Fibroblast of gingiva (primary cell): ENCODE results near the gene ABCB1.

Experiments used
- DNase-seq: peaks from one replicate; pipeline ENCODE4 v3.0.0-alpha.2; 2011; ENCODE audit warnings: low read depth

The ABCB1 gene

DNA sequence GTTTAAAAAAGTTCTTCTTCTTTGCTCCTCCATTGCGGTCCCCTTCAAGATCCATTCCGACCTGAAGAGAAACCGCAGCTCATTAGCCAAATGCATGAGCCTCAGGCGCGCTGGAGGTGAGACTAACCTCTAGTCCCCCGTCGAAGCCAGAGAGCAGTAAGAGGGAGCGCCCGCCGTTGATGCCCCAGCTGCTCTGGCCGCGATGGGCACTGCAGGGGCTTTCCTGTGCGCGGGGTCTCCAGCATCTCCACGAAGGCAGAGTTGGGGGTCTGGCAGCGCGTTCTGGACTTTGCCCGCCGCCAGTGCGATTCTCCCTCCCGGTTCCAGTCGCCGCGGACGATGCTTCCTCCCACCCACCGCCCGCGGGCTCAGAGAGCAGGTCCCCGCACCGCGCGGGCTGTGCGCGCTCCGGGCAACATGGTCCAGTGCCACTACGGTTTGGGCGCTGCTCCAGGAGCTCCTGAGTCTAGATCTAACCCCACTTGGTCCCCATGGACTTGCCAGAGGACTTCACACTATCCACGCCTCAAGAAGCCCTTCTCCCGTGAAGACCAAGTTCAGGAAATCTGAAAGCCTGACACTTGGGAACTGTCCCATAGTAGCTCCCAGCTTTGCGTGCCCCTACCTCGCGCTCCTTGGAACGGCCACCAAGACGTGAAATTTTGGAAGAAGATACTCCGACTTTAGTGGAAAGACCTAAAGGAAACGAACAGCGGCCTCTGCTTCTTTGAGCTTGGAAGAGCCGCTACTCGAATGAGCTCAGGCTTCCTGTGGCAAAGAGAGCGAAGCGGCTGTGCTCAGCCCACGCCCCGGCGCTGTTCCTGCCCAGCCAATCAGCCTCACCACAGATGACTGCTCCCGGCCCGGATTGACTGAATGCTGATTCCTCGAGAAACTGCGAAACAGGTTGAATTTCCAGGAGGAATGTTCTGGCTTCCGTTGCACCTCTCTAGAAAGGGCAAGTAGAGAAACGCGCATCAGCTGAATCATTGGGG lies at the start of gene ABCB1:
Gene ABCB1, minus strand, starts transcription at position 755 of the 995 bp plus-strand sequence. Its CDS starts 700 bp downstream, at position 55.
- peak; percentile 45 for DNase-seq

DNA sequence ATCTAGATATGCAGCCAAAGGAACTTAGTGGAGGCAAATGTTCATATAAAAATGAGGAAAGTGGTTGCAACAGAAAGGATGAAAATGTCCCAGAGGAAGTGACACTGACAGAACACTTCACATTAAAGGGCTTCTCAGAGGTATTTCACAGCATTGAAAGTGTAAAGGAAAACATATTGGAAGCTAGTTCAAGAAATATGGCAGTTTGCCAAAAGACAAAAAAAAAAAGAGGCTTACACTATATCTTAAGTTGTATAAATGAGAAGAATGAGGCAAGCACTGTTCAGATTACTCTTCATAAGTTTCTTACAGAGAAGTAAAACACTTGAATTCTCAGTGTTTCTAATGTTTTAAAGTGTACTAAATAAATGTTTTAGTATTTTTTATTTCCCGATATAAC lies 47.6 kb upstream of the ABCB1 start:
- DNase-seq = no peak

DNA sequence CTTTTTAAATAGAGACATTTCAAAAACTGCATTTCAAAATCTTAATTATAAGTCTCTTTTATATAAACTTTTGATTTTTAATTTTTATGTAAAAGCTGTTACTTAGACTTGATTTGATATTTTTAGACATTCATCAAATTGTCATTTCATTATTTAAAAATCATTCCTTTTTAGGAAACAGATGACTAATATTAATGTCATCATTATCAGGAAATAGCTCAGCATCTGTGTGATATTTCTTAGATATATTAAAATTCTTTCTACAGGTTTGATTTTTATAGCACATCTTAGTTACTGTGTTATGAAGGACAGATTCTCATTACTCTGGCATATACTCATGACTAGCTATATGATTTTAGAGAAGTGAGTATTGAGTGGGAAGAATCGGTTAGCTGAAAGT lies 44.8 kb upstream of the ABCB1 start:
- DNase-seq = no peak

DNA sequence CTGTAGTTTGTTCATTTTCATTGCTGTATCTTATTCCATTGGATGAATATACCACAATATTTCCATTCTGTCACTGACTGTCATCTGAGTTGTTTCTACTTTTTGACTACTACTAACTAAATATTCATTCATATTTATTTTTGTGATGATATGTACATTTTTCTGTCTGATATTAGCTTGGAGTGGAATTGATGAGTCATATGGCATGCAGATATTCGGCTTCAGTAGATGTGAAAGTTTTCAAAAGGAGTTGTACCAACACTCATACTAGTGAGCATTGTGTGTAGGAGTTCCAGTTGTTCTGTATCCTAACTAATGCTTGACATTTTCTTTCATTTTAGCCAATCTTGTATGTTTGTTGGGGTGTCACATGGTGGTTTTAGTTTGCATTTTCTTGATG lies 35.2 kb upstream of the ABCB1 start:
- no peak for DNase-seq

DNA sequence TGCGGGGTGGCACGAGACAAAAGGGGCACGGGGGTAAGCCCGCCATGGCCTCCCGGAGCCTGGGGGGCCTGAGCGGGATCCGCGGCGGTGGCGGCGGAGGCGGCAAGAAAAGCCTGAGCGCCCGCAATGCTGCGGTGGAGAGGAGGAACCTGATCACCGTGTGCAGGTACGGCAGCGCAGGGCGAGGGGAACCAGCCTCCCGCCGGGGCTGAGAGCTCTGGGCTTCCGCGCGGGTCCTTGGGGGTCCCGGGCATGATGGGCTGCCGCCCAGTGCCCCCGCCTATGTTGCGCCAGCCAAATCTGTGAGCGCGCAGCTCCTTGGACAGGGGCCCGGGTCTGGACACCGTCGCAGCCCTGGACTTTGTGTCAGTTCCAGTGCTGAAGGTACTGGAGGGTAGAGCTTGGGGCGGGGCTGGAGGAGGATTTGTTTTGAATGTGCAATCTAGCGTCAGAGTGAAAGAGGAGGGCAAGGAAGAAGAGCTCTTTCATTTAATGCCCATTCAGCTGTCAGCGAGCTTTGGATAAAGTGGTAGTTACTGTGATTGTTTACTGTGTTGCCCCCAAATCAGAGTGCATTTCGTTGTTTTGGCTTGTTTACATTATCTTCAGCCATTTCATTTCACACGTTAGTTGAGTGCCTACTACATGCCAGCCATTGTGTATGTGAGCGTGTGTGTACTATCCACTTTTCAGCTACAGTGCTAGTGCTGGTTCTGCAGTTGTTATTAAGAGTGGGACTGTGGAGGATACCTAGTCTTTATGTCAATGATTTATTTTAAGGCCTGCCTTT lies 28.3 kb upstream of the ABCB1 start:
- DNase-seq = no peak

DNA sequence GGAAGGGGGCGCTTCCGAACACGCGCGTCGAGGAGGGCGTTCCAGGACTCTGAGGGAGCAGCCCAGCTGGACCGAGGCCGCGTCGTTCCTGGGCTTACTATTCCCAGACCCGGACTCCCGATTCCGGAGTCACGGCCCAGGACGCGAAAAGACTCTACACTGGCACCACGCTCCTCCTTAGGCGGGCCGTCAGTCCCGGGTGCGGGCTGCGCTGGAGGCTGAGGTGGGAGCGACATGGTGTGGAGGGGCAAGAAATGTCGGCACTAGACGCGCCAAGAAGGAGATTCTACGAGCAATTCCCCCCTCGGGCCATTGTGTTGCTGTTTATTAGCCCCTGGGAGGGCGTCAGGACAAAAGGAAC lies 26.9 kb upstream of the ABCB1 start:
- no peak for DNase-seq

DNA sequence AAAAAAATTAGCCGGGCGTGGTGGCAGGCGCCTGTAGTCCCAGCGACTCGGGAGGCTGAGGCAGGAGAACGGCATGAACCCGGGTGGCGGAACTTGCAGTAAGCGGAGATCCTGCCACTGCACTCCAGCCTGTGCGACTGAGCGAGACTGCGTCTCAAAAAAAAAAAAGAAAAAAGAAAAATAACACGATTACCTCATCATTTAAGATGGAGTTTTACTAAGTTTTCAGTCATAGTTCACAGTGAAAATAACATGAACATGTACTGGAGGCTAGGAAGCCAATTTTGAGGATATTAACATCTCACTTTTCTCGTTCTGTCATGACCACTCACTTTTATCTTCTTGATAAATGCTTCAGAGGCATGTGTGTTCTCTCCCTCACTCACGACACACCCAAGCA lies 24.4 kb upstream of the ABCB1 start:
- DNase-seq = no peak

DNA sequence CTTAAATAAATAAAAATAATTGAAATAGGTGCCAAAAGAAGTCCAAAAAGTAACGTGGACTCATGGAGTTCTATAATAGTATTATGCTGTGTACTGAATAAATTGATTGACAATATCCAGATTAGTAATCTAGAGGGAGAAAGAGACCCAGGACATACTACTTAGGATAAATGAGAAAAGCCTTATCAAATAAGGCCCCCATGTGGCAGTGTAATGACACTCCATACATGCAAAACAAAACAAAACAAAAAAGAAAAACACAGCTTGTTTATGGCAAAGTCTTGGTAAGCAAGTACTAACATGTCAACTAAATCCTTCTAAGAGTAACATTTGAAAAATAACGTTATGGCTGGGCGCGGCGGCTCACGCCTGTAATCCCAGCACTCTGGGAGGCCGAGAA lies 23.9 kb upstream of the ABCB1 start:
- DNase-seq = no peak

DNA sequence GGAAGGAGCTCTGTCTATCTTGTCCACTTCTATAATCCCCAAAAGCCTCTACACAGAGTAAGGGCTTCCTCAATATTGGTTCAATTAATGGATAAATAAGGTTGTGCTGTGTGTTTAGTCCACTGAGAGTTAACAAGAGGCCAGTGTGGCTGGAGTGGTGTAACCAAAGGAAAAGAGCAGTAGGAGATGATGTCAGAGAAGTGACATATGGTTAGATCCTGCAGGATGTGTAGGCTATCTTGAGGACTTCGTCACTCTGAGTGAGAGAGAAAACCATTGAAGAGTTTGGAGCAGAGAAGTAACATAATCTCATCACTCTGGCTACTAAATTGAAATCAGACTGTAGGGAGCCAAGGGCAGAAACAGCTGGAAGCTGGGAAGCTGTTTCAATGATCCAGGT lies 14.5 kb upstream of the ABCB1 start:
- no peak for DNase-seq

DNA sequence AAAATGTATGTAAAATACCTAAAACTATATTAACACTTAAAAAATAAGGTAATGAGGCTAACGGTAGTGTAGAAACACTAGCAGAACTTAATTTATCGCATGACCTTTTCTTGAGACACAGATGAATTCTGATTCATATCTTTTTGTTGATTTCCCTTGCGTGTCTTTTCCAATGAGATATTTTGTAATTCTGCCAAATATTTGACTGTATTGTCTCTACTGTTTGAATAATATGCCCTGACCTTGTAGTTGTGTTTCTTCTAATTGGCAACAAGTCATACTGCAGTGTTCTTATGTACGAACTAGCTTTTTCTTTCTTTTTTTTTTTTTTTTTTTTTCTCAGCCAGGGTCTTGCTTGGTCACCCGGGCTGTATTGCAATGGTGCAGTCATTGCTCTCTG lies 9.2 kb upstream of the ABCB1 start:
- DNase-seq = no peak

DNA sequence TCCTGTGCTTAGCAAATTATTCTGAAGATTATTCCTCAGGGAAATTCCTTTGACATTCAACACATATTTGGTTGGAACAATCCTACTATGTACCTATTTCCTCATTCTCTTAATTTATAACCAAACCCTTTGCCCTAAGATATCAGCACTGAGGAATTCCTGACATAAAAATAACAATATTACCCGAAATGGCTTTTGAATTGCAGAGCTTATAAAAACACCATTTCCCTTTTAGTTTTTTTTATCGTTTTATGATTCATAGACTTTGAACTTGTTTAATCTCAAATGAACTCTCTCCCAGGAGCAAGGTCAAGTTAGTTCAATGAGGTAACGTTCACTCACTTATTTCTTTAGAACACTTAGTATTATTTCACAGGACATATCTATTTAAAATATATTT lies 7.7 kb upstream of the ABCB1 start:
- DNase-seq = no peak

DNA sequence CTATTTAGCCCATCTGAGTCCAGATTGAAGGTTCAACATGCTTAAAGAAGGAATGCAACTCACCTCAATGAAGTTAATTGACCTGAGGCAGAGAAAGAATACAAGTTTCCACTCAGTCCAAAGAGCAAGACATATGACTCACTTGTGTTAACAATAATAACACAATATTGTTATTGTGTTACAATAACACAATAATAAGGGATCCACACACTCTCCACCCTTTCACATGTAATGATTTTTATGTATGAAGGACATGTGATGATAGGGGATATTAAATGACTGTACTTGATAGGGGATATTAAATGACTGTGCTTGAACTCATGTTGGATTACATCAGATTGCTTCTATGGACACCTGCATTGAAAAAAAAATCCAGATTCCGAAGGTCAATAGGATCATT lies 3.6 kb upstream of the ABCB1 start:
- no peak for DNase-seq

DNA sequence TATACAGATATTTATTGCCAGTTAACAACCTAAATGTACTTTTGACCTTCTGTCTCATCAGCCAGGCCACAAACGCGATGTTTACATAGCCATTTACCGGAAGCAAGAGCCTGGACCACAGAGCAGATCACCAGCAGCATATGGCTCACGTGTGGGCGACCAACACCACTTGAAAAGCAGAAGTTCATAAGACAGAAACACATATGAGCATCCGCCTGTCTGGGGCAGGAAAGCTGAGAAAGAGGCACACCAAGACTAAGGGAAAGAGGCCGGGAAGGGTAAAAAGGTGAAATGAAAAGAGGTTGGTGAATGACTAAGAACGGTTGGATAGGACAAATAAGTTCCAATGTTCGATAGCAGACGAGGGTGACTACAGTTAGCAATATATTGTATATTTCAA lies 1.3 kb downstream of the ABCB1 start:
- no peak for DNase-seq

DNA sequence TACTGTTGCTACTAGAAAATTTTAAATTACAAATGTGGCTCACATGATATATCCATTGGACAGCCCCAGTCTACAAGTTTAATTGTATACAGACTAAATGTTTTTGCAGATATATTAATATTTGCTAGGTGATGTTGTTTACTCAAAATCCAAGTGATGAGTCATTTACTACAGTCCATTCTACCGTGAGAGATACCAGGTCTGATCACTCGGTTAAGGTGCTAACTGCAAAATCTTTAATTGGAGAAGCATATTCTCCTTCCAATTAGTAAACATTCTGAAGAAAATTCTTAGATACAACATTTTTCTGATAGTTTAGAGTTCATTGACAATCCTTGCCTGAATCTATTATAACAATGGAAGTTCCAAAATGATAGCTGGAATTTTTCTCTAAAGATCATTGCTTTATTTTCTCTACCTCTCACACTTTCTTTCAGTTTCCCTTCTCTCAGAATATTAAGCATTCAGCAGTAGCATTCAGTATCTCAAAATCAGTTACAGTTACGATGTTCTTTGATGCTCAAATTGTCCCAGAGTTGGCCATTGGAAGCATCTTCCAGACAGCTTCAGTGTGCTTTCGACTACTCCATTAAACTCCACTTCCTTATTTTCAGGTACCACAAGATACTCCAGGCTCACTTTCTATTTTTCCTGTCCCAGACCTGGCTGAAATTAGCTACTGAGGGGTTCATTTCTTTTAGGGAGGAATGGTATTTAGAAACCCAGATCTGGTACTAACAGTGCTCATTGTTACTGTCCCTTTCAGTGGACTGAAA lies 2.3 kb downstream of the ABCB1 start:
- no peak for DNase-seq

DNA sequence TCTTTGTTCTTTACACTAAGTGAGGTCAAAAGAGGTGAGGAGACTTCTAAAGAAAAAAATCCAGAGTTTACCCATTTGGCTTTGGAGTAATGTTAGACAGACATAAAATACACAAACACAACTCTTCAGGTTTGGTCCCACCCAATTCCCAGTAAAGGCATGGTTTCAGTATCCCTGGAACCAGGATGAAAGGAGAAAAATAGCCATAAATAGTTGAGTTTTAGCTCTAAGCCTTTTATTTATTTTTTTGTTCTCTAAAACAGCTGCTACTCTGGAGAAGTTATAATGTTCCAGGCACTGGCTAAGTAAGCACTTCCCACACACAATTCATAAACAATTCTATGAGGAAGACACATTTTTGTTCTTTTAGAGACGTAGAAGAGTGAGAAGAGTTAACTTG lies 4.0 kb downstream of the ABCB1 start:
- no peak for DNase-seq

DNA sequence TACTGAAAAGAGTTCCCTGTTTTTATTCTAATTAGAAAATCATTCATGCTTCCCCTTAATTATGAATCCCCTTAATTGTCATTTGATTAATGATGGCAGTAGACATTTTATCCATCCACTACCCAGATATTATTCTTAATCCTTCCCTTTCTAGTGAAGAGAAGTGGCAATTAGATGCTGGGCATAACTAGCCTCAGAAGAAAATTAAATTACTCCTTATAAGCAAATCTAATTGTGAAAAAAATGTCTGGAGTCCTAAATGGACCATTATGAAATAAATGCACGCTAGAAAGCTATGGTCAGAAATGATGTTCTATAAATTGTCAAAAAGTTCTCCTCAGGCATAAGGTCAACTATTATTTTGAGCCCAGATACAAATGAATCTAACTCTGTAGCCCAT lies 4.5 kb downstream of the ABCB1 start:
- DNase-seq = no peak

DNA sequence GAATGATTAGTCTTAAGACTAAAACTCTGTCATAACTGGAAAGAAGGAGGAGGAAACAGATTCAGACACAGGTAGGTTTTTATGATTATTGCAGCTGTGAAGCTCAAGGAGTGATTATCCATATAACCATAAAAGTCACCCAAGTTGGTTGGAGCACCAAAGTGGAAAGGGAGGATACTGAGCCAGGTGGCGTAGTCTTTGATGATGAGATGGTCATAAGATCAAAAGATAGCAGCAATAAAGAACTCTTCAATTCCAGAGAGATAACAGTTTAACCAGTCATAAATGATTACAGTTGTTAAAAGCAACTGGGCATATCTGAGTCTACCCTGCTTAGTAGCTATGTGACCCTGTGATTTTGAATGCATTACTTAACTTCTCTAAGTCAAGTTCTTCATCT lies 8.4 kb downstream of the ABCB1 start:
- no peak for DNase-seq

DNA sequence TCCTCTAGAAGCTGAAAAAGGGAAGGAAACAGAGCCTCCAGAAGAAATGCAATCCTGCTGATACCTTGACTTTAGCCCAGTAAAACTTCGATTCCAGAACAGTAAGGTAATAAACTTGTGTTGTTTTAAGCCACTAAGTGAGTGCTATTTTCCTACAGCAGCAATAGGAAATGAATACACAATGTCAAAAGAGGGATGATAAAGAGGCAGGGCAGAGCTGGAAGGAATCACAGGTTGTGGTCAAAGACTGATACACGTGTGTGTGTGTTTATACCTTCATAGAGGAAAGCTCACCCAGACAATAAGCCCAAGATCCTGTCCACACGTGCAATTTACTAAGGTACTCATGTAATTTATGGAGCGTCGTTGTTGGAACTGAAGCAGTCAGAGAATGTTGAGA lies 9.5 kb downstream of the ABCB1 start:
- DNase-seq = no peak

DNA sequence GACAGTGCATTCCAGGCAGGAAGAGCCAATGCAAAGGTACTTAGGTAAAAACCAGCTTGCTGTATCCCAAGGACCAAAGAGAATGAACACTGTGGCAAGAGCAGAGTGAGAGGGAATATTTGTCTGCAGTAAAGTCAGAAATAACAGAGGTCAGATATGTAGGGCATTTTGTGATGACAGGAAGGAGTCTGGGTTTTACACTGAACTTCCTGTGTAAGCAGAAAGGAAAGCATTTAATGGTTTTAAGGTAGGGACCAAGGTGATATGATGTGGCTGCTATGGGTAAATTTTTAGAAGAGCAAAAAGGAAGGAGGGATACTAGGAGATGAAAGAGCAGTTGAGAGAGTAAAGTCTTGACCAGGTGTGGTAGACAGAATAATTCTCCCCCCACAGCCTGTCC lies 10.1 kb downstream of the ABCB1 start:
- no peak for DNase-seq

DNA sequence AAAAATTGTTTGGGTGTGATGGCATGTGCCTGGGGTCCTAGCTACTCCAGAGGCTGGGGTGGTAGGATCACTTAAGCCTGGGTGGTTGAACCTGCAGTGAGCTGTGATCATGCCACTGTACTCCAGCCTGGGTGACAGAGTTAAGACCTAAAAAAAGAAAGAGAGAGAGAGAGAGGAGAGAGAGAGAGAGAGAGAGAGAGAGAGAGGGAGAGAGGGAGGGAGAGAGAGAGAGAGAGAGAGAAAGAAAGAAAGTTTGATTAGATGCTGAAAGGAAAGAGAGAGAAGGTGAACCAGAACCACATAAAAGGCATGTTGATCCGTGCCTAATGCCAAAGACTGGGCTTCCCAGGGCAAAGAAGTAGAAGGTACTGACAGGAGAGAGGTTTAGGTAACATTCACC lies 11.1 kb downstream of the ABCB1 start:
- no peak for DNase-seq

DNA sequence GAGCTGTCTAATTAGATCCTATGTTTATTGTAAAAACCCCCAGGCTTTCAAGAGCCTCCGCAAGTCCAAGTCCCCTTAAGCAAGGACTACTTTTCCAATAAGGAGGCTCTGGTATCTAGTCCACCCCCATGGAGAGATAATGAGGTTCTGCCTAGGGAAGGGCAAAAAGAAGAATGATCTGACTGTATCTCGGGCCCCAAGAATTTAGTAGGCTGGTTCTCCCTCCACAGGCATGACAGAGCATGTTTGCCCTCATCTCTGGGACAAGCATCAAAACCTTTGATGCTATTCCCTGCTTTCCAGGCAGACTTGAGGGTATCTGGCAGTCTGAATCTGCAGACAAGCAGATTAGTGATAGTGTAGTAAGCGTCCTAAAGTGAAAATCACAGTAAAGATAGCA lies 19.0 kb downstream of the ABCB1 start:
- DNase-seq = no peak

DNA sequence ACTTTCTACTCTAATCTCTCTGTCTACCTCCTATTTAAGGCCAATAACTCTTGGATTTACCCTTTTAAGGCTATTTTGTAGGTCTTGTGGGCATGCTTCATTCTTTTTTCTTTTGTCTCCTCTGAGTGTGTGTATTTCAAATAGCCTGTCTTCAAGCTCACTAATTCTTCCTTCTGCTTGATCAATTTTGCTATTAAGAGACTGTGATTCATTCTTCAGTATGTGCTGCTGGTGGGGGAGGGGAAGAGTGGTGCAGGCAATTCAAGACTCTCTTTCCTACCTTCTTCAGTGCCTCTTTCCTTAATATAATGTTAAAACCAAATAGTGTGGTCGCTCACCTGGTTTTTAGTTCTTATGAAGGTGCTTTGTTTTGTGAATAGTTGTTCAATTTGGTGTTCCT lies 20.0 kb downstream of the ABCB1 start:
- DNase-seq = no peak

DNA sequence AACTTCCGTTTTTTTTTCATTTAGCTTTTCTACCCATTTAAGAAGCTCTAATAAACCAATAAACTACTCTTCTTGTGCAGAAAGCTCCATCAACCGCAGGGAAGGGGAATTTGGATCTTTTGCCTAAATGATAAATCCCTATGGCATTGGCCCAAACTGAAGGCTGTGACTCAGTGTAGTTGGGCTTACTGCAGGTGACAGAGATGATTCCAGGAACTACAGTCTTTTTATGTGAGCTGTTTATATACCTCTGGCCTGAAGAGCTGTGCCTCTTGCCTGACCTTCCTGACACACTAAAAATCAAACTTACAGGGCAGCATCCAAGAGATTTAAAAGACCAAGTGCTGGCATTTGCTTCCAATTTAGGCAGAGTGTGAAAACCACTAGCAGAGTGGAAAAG lies 25.2 kb downstream of the ABCB1 start:
- DNase-seq = no peak
